K562 (cell line): ENCODE results near the gene RBM45. TPM values are rescaled to one million over a fixed set of nuclear protein-coding genes. Genes with fewer than 3 reads are reported as not detected.

Experiments used
- CREB3 ChIP-seq: fragments of 450-650 bp; conservative IDR thresholded peaks from 2 replicates; pipeline ENCODE4 v1.6.1; 2016; ENCODE audit warnings: missing genetic modification characterization, low read depth, mild to moderate bottlenecking, missing compliant biosample characterization, moderate library complexity
- CXXC5 ChIP-seq: fragments of 250-450 bp; sonication (Bioruptor Pico); IDR thresholded peaks from 2 replicates; pipeline ENCODE4 v1.8.0; 2022; ENCODE audit warnings: inconsistent platforms, mild to moderate bottlenecking, moderate library complexity
- ESRRA ChIP-seq: fragments of 450-650 bp; IDR thresholded peaks from 2 replicates; pipeline ENCODE4 v1.6.1; 2014; ENCODE audit warnings: low read depth, mild to moderate bottlenecking, moderate library complexity, borderline replicate concordance
- MEIS2 ChIP-seq: fragments of 450-650 bp; IDR thresholded peaks from 2 replicates; pipeline ENCODE4 v1.6.1; 2014; ENCODE audit warnings: mild to moderate bottlenecking; ENCODE audit not compliant: partially characterized antibody
- NFYB ChIP-seq: IDR thresholded peaks from 2 replicates; pipeline ENCODE4 v1.6.1; 2011; ENCODE audit warnings: mild to moderate bottlenecking, moderate library complexity; ENCODE audit not compliant: insufficient read length; ENCODE audit errors: extremely low read depth
- NR2C2 ChIP-seq, 2 experiments: fragments of 200-800 bp in 1 of 2; sonication (Bioruptor generic) in 1 of 2; sonication (generic) in 1 of 2; formaldehyde crosslinking in 1 of 2; IDR thresholded peaks; 2 replicates each; pipeline versions ENCODE4 v1.6.1 to v1.8.0; 2016 to 2022; ENCODE audit warnings: mild to moderate bottlenecking in 1 of 2, missing compliant biosample characterization in 1 of 2, missing genetic modification characterization in 1 of 2, missing genetic modification reagents in 1 of 2
- RFX5 ChIP-seq: IDR thresholded peaks from 2 replicates; pipeline ENCODE4 v1.6.1; 2011; ENCODE audit warnings: low read depth, mild to moderate bottlenecking, improper control_type of control experiment, low read length
- SMAD4 ChIP-seq: fragments of 250-450 bp; sonication (Bioruptor Pico); conservative IDR thresholded peaks from 2 replicates; pipeline ENCODE4 v1.8.0; 2021; ENCODE audit warnings: inconsistent platforms, mild to moderate bottlenecking, moderate library complexity
- TCF7L2 ChIP-seq: fragments of 150-350 bp; IDR thresholded peaks from 2 replicates; pipeline ENCODE4 v1.6.1; 2016; ENCODE audit warnings: low read depth, mild to moderate bottlenecking, low read length, moderate library complexity
- THAP7 ChIP-seq: fragments of 250-450 bp; sonication (Bioruptor Pico); IDR thresholded peaks from 2 replicates; pipeline ENCODE4 v1.5.0; 2021
- TOE1 ChIP-seq, 2 experiments: fragments of 450-650 bp in 1 of 2; sonication (generic) in 1 of 2; formaldehyde crosslinking in 1 of 2; IDR thresholded peaks; 2 replicates each; pipeline versions ENCODE4 v1.7.1 to v1.8.0; 2016 to 2022; ENCODE audit warnings: borderline replicate concordance in 2 of 2, mild to moderate bottlenecking in 2 of 2, antibody characterized with exemption in 1 of 2, inconsistent platforms in 1 of 2, low read depth in 1 of 2, missing genetic modification reagents in 1 of 2, moderate library complexity in 1 of 2
- ZBTB7A ChIP-seq: IDR thresholded peaks from 2 replicates; pipeline ENCODE4 v1.6.1; 2011; ENCODE audit warnings: low read depth, mild to moderate bottlenecking, low read length, moderate library complexity, borderline replicate concordance; ENCODE audit not compliant: control insufficient read depth
- ZNF280B ChIP-seq: fragments of 250-450 bp; sonication (Bioruptor Pico); IDR thresholded peaks from 2 replicates; pipeline ENCODE4 v1.5.1; 2021; ENCODE audit warnings: mild to moderate bottlenecking
- ZNF395 ChIP-seq: fragments of 200-800 bp; sonication (Bioruptor generic); IDR thresholded peaks from 2 replicates; pipeline ENCODE4 v1.6.1; 2017; ENCODE audit warnings: missing genetic modification characterization, missing compliant biosample characterization
- ZNF76 ChIP-seq: fragments of 250-450 bp; sonication (Bioruptor Pico); IDR thresholded peaks from 2 replicates; pipeline ENCODE4 v1.4.0; 2020; ENCODE audit warnings: mild to moderate bottlenecking, moderate library complexity, borderline replicate concordance
- polyA plus RNA-seq, 8 experiments: library from polyadenylated mRNA; depleted of rRNA in 4 of 8; stranded (reverse) in 5 of 8; unstranded in 3 of 8; fragments of >200 nt; fragmentation: Nextera tagmentation in 2 of 8; fragmentation: Illumina TruSeq in 1 of 8; extraction: Ambion mirVana in 2 of 8; extraction: Trizol in 1 of 8; gene quantifications; 2 replicates each; pipeline versions ENCODE4 v1.2.1 to v1.2.3, GENCODE V29; 2011 to 2014; ENCODE audit warnings: inconsistent platforms in 1 of 8, missing spikeins in 1 of 8
- total RNA-seq, 7 experiments: library from RNA; depleted of rRNA in 6 of 7; stranded (reverse); fragments of >200 nt in 6 of 7; fragmentation: Illumina TruSeq in 2 of 7; extraction: Trizol in 2 of 7; gene quantifications; 2 replicates each; pipeline versions ENCODE4 v1.2.1 to v1.2.3, GENCODE V29; 2011 to 2021; ENCODE audit warnings: low replicate concordance in 1 of 7
- TF ChIP-seq, protein P1 (sequence below): fragments of 450-650 bp; IDR thresholded peaks from 2 replicates; pipeline ENCODE4 v1.6.1; 2016
- TF ChIP-seq, protein P2 (sequence below): sonication (generic); formaldehyde crosslinking; IDR thresholded peaks from 2 replicates; pipeline ENCODE4 v1.8.0; 2022; ENCODE audit warnings: missing genetic modification reagents, mild to moderate bottlenecking, moderate library complexity, borderline replicate concordance

Gene RBM45
- total and polyA plus RNA-seq, 9 of the 15 experiments (the other 6 are each of a cell fraction or from before 2014, with no cell fraction given) = 6.7 to 22.0 (median 15.0) TPM

DNA sequence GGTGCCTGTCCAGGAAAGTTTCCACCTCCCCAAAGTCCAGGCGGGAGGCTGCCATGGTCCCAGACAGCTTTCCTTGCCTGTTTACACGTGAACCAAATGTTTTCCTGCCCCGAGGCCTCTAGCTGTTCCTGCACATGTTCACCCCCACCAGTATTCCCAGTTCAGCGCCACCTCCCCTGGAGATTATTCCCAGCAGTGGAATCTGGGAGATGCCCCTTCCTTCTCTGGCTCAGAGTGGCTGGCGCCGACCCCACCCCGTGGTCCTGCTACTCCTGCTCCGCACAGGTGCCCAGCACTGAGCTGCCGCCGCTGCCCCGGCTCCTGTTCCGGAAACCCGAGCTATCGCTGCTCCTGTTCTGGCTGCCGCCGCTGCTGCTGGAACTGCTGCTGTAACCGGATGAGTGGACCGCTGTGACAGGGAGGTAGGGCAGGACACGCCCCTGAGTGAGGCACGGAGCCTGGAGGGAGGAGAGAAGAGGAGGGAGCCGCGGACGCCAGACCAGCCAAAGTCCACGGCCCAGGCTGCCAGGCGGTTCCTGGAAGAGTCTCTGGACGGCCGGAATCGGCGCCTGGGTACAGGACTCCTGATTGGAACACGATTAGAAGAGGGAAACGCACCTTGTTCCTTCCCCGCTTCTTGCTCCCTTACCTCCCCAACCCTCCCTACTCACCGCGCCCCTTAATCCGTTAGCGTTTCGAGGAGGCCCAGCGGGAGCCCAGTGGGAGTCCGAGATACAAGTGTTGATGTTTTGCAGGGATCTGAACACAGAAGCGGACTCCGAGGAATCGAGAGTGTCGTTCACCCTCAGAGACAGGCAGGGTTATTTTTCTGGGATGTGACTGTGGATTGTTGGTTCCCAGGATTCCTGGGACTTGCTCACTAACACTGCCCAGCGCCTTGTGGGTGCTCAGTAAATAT, 39.6 kb upstream of the RBM45 start, which contains the start of gene PDE11A (continued):
- TF ChIP-seq ZNF395 (CRISPR knock-in tag) (peak; percentile 60; the same call in 1 of the 2 replicates), CREB3 (tag) (0 out of 2 replicates have a peak, but pooled peaks have one; percentile 22), ZNF280B (CRISPR knock-in tag) (no peak), CXXC5 (CRISPR knock-in tag) (peak; percentile 77), SMAD4 (peak; percentile 74), NR2C2 (CRISPR knock-in tag; IDR thresholded peaks at IDR 0.05) (no peak), NR2C2 (tag; IDR thresholded peaks at IDR 0.05) (no peak), ZBTB7A (no peak), TCF7L2 (no peak), MEIS2 (peak; percentile 44), TOE1 (IDR thresholded peaks at IDR 0.05; ENCODE audit: borderline replicate concordance) (peak; percentile 69), TOE1 (CRISPR knock-in tag; IDR thresholded peaks at IDR 0.05; ENCODE audit: borderline replicate concordance, low read depth) (no peak), ZNF76 (CRISPR knock-in tag) (no peak), ESRRA (peak; percentile 24; the same call in 1 of the 2 replicates), THAP7 (CRISPR knock-in tag) (no peak), NFYB (no peak), RFX5 (no peak)
- TF ChIP-seq, protein P1, sequence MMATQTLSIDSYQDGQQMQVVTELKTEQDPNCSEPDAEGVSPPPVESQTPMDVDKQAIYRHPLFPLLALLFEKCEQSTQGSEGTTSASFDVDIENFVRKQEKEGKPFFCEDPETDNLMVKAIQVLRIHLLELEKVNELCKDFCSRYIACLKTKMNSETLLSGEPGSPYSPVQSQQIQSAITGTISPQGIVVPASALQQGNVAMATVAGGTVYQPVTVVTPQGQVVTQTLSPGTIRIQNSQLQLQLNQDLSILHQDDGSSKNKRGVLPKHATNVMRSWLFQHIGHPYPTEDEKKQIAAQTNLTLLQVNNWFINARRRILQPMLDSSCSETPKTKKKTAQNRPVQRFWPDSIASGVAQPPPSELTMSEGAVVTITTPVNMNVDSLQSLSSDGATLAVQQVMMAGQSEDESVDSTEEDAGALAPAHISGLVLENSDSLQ = peak; percentile 84
- TF ChIP-seq, protein P2, sequence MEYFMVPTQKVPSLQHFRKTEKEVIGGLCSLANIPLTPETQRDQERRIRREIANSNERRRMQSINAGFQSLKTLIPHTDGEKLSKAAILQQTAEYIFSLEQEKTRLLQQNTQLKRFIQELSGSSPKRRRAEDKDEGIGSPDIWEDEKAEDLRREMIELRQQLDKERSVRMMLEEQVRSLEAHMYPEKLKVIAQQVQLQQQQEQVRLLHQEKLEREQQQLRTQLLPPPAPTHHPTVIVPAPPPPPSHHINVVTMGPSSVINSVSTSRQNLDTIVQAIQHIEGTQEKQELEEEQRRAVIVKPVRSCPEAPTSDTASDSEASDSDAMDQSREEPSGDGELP (CRISPR knock-in tag) = peak; percentile 86
